ENCODE data around the gene TCEAL3. TPM values are rescaled to one million over a fixed set of nuclear protein-coding genes. Genes with fewer than 3 reads are reported as not detected.
A peak's percentile ranks its signal among the peaks of the same experiment; 100 is the strongest.

The TCEAL3 gene
- total and polyA plus RNA-seq, 2 of the 8 experiments (the other 6 are each of a cell fraction or from before 2014, with no cell fraction given), result 4.4 to 12.0 TPM

DNA sequence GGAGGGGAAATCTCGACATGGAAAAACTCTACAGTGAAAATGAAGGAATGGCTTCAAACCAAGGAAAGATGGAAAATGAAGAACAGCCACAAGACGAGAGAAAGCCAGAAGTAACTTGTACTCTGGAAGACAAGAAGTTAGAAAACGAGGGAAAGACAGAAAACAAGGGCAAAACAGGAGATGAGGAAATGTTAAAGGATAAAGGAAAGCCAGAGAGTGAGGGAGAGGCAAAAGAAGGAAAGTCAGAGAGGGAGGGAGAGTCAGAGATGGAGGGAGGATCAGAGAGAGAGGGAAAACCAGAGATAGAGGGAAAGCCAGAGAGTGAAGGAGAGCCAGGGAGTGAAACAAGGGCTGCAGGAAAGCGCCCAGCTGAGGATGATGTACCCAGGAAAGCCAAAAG lies 21.1 kb upstream of the TCEAL3 start:
- H3K4me3 ChIP-seq (ENCODE audit: extremely low read depth in 1 of 4, insufficient read depth in 2 of 4, low read depth in 3 of 4, low read length in 4 of 4), result peak overlapping the region in 2 of 4 experiments; percentile 71 to 88; a peak in 4 of 8 replicates
- no peaks in the 10 kb centered on the region; a peak in 1 of 4 replicates for H3K79me2 ChIP-seq (ENCODE audit: control insufficient read depth in 1 of 2, insufficient read depth in 2 of 2, low read length in 2 of 2)
- H3K23ac ChIP-seq (ENCODE audit: insufficient read length), result no peak overlapping the region
- ChIA-PET CTCF (ENCODE audit: partially characterized antibody) (no interaction called here), POLR2A (ENCODE audit: partially characterized antibody) (interaction anchor here (1.2 to 1.5 kb wide), 2 partner anchors 11 to 25 kb away, joined by 3 to 4 read pairs; no protein-coding TSS in a partner anchor)
- H2BK12ac ChIP-seq (ENCODE audit: low read depth, low read length), result no peak overlapping the region
- H3K4ac ChIP-seq (replicated peaks; ENCODE audit: insufficient read length, low read depth, low read length), result no peak overlapping the region
- H2AFZ ChIP-seq (ENCODE audit: low read length), result no peak overlapping the region
- no peak overlapping the region for H2AK5ac ChIP-seq (ENCODE audit: low read depth, low read length)
- H3K56ac ChIP-seq (replicated peaks; ENCODE audit: insufficient read length, low read depth, low read length), result no peak overlapping the region
- H2BK5ac ChIP-seq (ENCODE audit: low read depth, low read length), result no peak overlapping the region
- no peak overlapping the region for H3K18ac ChIP-seq (ENCODE audit: extremely low read depth, low read length)
- WGBS, 2 experiments (ENCODE audit: extremely low coverage in 1 of 2, insufficient coverage in 1 of 2, insufficient read length in 1 of 2, insufficient replicate concordance in 2 of 2, low coverage in 1 of 2, low lambda C conversion rate in 2 of 2, missing lambda C conversion rate in 1 of 2), result 95% methylated on average over 3 of the region's 4 CpGs; no CpG with 5 or more reads in 1 of the 2 experiments
- H3K9ac ChIP-seq (replicated peaks in 1 of 4; ENCODE audit: extremely low read depth in 1 of 4, low read depth in 3 of 4, low read length in 3 of 4), result no peak overlapping the region
- H2BK120ac ChIP-seq (replicated peaks; ENCODE audit: low read depth, low read length), result no peak overlapping the region
- H4K20me1 ChIP-seq (replicated peaks in 1 of 2; ENCODE audit: control insufficient read depth in 1 of 2, insufficient read depth in 2 of 2, low read length in 2 of 2), result no peaks in the 10 kb centered on the region
- H3K4me2 ChIP-seq (ENCODE audit: insufficient read depth in 1 of 2, low read depth in 2 of 2, low read length in 2 of 2), result peak overlapping the region in 1 of 2 experiments; percentile 81; a peak in 2 of 4 replicates
- no peak for DNase-seq (ENCODE audit: low read depth in 1 of 2, low spot score in 2 of 2)
- no peak overlapping the region for H3K14ac ChIP-seq (ENCODE audit: insufficient read length)
- H2BK15ac ChIP-seq (ENCODE audit: low read length), result no peak overlapping the region
- H4K5ac ChIP-seq (ENCODE audit: insufficient read length, low read depth, low read length), result no peak overlapping the region
- H3K23me2 ChIP-seq (ENCODE audit: low read depth, low read length), result no peaks in the 10 kb centered on the region
- H2BK20ac ChIP-seq (ENCODE audit: low read length), result no peak overlapping the region
- H3K4me1 ChIP-seq (replicated peaks in 1 of 4; ENCODE audit: control insufficient read depth in 3 of 4, insufficient read depth in 4 of 4, low read length in 3 of 4), result peaks cover 0 to 3% (median under 1%) of the 10 kb centered on the region in 4 experiments; a peak in 3 of 7 replicates
- no peaks in the 10 kb centered on the region for H3K79me1 ChIP-seq (ENCODE audit: low read depth, low read length)
- H4K91ac ChIP-seq (replicated peaks; ENCODE audit: insufficient read length, low read length), result no peak overlapping the region
- FAIRE-seq, result no peak
- H3K27me3 ChIP-seq (replicated peaks in 1 of 4; ENCODE audit: control insufficient read depth in 3 of 4, extremely low read depth in 1 of 4, insufficient read depth in 3 of 4, low read length in 3 of 4), result no peaks in the 10 kb centered on the region
- H4K8ac ChIP-seq (ENCODE audit: extremely low read depth, insufficient read depth, low read length), result no peak overlapping the region
- no peaks in the 10 kb centered on the region for H3K9me3 ChIP-seq (ENCODE audit: insufficient read depth in 2 of 2, low read depth in 1 of 2, low read length in 1 of 2)
- peaks cover 0 to 10% (median 0%) of the 10 kb centered on the region in 4 experiments; a peak in 2 of 8 replicates for H3K36me3 ChIP-seq (ENCODE audit: control insufficient read depth in 2 of 4, insufficient read depth in 4 of 4, low read length in 3 of 4)
- TF ChIP-seq KDM5A (IDR thresholded peaks at IDR 0.05; ENCODE audit: low read length), result no peak
- TF ChIP-seq GTF2F1 (IDR thresholded peaks at IDR 0.05; ENCODE audit: borderline replicate concordance, low read depth, low read length), result no peak
- no peak for TF ChIP-seq BACH1 (IDR thresholded peaks at IDR 0.05; ENCODE audit: low read length)
- TF ChIP-seq SUZ12 (IDR thresholded peaks at IDR 0.05; ENCODE audit: low read length), result no peak
- TF ChIP-seq JUN (IDR thresholded peaks at IDR 0.05; ENCODE audit: low read depth, low read length), result no peak
- no peak for TF ChIP-seq CBX5 (IDR thresholded peaks at IDR 0.05; ENCODE audit: low read depth, low read length)
- TF ChIP-seq SAP30 (IDR thresholded peaks at IDR 0.05; ENCODE audit: insufficient read depth, insufficient replicate concordance, low read length), result no peak
- no peak for TF ChIP-seq TAF7 (optimal IDR thresholded peaks at IDR 0.05; ENCODE audit: borderline replicate concordance, low read depth, low read length)
- TF ChIP-seq NANOG (IDR thresholded peaks at IDR 0.05; ENCODE audit: insufficient read depth, low read depth, low read length, poor library complexity, severe bottlenecking), result no peak
- no peak for TF ChIP-seq ATF2 (IDR thresholded peaks at IDR 0.05; ENCODE audit: low read length)
- no peak for TF ChIP-seq SP4 (IDR thresholded peaks at IDR 0.05; ENCODE audit: low read length)
- no peak overlapping the region for H3K27ac ChIP-seq (ENCODE audit: low read depth, low read length)
